Activated CD4-positive, alpha-beta T cell treated with anti-CD3 and anti-CD28 coated beads, Interleukin-2, amount 50 U/mL, for 4 hours (primary cell): ENCODE measurements around the gene SGCA.

Experiments
- DNase-seq, 2 experiments: peaks; one replicate each; pipeline ENCODE4 v3.0.0-alpha.2; 2020

The SGCA gene

GRCh38 chr17:50184064-50184463 is 18.3 kb downstream of the SGCA start:
- DNase-seq = no peak

DNA sequence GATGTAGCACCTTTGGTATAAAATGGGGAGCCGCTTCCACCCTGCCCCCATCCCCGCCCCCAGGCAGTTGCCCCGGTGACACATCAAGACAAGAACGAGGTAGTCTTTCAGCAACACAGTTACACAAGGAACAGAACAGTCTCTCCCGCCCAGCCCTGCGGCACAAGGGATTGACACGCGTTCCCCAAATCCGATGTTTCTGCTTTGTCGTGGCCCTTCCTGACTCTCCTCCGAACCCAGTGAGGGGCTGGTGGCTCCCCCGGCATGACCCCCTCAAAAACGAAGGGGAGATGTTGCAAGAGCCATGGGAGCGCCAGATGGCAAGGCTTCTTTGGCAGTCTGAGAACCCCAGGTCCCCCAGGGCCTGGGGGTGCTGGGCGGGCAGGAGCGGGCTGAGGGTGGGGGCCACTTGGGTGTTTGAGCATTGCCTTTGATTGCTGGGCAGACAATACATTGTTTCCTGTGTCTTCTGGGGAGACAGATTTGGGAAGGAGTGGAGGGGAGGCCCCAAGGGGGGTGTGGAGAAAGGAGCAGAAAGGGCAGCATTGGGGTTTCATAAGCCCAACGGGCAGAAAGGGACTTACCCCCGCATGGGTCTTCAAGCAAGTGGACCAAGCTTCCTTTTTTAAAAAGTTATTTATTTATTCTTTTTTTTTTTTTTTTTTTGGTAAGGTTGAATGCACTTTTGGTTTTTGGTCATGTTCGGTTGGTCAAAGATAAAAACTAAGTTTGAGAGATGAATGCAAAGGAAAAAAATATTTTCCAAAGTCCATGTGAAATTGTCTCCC is 19.0 kb downstream of the SGCA start:
- no peak for DNase-seq

- no peak for DNase-seq
Observed at GRCh38 chr17:50185631-50186471, 20.0 kb downstream of the SGCA start.

GRCh38 chr17:50186661-50187393 is 21.0 kb downstream of the SGCA start:
- no peak for DNase-seq

DNA sequence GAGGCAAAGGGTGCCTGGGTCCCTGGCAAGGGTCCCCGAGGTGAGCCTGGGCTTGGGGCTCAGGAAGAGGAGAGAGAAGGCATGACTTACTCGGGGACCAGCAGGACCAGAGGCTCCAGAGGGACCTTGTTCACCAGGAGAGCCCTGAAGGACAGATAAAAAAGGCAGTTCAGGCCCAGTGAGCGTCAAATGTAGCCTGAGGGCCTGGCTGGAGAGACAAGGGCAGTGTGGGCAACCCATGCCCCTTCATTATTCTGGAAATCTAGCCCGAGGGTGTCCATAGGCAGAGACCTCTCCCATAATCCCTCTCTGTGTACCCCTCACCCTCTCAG is 21.6 kb downstream of the SGCA start:
- DNase-seq = no peak

GRCh38 chr17:50187751-50188530 is 22.1 kb downstream of the SGCA start:
- no peak for DNase-seq

DNA sequence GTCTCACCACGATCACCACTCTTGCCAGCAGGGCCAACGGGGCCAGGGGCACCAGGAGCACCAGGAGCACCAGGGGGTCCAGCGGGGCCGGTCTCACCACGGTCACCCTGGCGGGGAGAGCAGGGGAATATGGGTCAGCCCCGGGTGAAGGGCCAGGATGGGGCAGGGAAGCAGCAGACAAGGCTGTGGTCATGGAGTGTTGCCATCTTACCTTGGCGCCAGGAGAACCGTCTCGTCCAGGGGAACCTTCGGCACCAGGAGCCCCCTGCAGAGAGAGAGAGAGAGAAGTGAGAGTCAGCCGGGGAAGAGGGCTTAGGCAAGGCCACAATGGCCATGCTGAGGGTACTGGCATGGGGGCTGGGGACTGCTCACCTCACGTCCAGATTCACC is 22.7 kb downstream of the SGCA start:
- no peak for DNase-seq

DNA sequence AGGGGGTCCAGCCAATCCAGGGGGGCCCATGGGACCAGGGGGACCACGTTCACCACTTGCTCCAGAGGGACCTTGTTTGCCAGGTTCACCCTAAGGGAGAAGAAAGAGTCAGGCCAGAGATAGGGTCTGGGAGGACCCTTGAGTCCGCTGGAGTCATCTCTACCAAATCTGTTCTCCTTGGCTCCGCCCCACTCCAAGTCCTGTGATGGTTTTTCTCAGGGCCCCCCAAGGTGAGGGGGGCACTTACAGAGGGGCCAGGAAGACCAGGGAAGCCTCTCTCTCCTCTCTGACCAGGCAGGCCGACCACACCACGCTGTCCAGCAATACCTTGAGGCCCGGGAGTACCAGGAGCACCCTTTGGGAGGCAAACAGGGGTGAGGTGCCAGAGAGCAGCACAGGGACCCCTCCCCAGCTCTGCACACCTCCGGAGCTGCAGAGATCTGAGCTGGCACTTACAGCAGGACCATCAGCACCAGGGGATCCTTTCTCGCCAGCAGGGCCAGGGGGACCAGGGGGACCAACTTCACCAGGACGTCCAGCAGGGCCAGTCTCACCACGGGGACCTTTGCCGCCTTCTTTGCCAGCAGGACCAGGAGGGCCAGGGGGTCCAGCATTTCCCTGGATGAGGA is 23.2 kb downstream of the SGCA start:
- no peak for DNase-seq

- no peak for DNase-seq
Observed at GRCh38 chr17:50189550-50190292, 23.9 kb downstream of the SGCA start.

- no peak for DNase-seq
Observed at GRCh38 chr17:50190293-50190602, 24.4 kb downstream of the SGCA start.

DNA sequence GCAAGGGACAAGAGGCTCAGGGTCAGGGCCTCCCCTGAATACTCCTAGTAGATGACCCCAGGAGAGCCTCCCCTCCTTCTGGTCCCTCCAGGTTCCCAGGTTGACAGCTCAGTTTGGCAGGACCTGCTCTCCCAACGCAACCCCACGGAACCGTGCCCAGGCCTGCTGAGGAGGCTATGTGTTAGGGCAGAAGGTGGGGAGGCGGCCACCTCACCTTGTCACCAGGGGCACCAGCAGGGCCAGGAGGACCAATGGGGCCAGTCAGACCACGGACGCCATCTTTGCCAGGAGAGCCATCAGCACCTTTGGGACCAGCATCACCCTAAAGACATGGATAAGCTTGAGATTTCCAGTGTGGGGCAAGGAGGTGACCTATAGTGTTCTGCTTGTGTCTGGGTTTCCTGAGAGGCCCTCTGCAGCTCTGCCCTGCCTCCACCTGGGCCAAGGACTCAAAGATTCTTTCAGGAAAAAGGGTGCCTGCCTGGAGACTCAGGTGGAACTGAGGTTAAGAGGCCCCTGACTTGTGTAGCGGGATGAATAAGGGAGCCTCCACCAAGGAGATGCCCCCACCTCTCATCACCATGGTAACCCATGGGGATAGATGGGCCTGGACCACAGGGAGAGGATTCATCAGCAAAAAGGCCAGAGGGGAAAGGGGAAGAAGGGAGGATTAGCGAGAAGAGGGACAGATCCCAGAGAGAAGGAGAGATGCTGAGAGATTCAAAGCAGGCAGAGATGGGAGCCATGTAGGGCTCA is 25.0 kb downstream of the SGCA start:
- DNase-seq = no peak

DNA sequence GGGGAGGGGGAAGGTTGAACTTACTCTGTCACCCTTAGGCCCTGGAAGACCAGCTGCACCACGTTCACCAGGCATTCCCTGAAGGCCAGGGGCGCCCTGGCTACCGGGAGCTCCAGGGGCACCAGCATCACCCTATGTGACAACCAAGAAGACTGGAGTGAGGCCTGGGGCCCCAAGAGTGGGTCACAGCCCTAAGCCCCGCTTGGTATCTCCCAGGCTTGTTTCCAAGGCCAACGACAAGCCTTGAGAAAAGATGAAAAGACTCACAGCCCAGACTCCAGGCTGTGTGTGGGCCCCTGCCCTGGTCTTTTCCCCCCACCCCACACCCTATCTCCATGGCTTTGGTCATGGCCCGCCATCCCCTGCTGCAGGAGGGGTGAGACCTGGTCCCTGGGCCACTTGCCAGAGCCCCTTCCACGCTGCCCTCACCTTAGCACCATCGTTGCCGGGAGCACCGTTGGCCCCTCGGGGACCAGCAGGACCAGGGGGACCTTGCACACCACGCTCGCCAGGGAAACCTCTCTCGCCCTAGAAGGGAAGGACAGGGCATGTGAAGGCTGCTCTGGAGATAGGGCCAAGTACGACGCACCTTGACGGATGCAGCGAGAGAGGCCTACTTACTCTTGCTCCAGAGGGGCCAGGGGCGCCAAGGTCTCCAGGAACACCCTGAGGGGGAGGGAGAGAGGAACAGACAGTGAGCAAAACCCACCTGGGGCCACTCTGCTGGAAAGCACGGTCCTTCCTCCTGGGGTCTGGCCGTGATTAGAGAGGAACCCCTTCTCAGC is 25.7 kb downstream of the SGCA start:
- DNase-seq = no peak

GRCh38 chr17:50192144-50192617 is 26.4 kb downstream of the SGCA start:
- DNase-seq = no peak

DNA sequence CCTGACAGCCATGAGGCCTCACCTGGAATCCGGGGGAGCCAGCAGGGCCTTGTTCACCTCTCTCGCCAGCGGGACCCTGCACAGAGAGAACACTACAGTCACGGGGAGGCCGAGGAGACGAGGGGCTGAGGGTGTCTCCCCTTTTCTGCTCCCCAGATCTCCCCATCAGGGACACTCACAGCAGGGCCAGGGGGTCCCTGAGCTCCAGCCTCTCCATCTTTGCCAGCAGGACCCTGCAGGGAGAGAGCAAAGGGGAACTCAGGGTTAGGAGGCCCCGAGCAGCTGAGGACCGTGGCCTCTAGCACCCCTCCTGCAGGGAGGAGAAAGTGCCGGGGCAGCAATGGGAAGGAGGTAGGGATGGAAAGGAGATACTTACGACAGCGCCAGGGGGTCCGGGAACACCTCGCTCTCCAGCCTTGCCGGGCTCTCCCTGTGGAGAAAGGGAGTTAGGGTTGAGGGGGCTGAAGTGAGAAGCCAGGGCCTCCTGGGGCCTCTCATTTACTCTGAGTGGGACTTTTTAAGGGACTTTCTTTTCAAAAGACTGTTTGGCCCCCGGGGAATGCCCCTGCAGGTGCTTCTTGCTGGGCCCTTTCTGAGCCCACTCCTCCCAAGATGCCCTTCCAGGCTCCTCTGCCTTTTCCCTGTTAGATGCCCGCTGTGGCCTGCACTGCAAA is 26.9 kb downstream of the SGCA start:
- DNase-seq = no peak

DNA sequence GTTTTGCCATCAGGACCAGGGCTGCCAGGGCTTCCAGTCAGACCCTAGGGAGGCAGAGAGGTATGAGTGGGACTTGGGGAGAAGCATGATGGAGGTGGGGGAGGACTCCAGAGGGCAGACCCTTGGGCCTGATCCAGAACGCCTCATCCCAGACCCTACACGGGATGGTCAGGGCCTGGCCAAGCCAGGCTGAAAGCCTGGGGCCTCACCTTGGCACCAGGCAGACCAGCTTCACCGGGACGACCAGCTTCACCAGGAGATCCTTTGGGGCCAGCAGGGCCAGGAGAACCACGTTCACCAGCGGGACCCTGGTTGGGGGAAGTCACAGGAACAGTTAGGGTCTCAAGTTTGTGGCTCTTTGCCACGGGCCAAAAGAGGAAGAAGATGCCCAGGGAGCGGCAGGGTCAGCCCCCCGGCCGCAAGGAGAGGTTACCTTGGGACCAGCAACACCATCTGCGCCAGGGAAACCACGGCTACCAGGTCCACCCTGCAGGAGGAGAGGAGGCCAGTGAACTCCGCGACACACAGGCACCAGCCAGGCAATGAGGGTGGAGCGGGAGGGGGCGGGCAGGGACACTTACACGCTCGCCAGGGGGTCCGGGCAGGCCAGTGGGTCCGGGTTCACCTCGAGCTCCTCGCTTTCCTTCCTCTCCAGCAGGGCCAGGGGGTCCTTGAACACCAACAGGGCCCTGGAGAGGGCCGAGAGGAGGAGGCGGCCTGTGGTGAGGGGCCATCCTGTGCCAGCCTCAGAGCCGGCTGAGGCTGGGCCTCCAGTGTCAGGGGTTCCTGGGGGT is 28.5 kb downstream of the SGCA start:
- DNase-seq = no peak

DNA sequence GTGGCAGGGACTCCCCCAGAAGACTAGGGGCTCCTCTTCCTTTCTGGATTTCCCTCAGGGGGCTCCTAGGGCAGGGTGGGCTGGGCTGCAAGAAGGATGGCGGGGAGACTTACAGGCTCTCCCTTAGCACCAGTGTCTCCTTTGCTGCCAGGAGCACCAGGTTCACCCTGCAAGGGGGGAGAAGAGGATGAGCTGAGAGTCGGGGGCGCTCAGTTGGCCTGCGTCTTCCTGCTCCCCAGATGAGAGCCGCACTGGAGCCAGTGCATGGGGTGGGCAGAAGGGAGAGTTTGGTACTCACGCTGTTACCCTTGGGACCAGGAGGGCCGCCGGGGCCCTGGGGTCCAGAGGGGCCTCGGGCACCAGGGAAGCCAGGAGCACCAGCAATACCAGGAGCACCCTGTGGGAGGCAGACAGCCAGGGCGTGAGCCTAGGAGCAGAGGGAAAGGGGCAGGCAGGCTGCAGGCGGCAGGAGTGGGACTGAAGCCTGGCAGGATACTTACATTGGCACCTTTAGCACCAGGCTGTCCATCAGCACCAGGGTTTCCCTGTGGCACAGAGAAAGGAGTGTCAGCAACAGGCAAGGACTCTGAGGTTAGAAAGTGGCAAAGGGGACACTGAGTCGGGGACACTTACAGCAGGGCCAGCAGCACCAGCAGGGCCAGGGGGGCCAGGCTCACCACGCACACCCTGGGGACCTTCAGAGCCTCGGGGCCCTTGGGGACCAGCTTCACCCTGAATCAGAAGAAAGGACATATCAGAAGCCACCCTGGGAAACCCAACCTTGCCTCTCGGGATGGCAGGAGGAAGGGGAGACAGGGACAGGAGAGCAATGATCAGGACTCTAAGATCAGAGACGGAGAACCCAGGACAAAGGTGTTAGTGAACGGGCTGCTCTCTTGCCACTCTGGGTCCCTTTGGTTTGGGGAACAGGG is 29.4 kb downstream of the SGCA start:
- DNase-seq = no peak

DNA sequence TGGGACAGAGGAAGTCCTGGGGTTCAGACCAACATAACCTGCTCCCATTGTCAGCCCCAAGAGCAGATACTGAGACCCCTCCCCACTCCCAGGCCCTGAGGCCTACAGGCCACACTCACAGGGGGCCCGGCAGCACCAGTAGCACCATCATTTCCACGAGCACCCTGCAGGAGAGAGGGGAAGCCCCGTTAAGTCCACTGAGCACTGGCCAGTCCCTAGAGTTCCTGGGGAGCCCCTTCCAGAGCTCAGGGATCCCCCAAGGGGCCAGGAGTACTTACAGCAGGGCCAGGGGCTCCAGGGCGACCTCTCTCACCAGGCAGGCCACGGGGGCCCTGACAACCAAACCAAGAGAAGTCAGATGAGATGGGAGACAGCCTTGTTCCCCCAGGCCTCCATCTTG is 30.2 kb downstream of the SGCA start:
- no peak for DNase-seq
